Coronary artery (tissue), 2 donors: Measurements from ENCODE around the gene CLTCL1.

Source experiments
- DNase-seq: peaks from one replicate; pipeline ENCODE4 v3.0.0-alpha.2; 2017; ENCODE audit warnings: low spot score
- H3K27ac ChIP-seq, 2 donors: fragments of 200-600 bp; sonication (generic); one replicate each; pipeline ENCODE4 v1.5.1; 2016 to 2019
- H3K4me3 ChIP-seq: fragments of 200-600 bp; sonication (generic); 2 replicates; pipeline ENCODE4 v1.5.1; 2016; ENCODE audit warnings: mild to moderate bottlenecking, moderate library complexity
- CTCF ChIP-seq: fragments of 200-600 bp; sonication (generic); IDR thresholded peaks from one replicate; pipeline ENCODE4 v1.5.1; 2019; ENCODE audit warnings: antibody characterized with exemption

Gene CLTCL1

GRCh38 chr22:19275919-19276600 is 15.5 kb downstream of the CLTCL1 start:
- no peak for TF ChIP-seq CTCF
- H3K4me3 ChIP-seq = no peak overlapping the region
- no peak for DNase-seq
- no peak overlapping the region for H3K27ac ChIP-seq

- Histone ChIP-seq H3K27ac (no peak overlapping the region), H3K4me3 (no peak overlapping the region)
- no peak for DNase-seq
- no peak for TF ChIP-seq CTCF
Observed at GRCh38 chr22:19275513-19275912, 16.0 kb downstream of the CLTCL1 start.

GRCh38 chr22:19275104-19275503 is 16.4 kb downstream of the CLTCL1 start:
- H3K27ac ChIP-seq = no peak overlapping the region
- no peak for TF ChIP-seq CTCF
- H3K4me3 ChIP-seq = no peak overlapping the region
- no peak for DNase-seq

- no peak for DNase-seq
- Histone ChIP-seq H3K27ac (no peak overlapping the region), H3K4me3 (no peak overlapping the region)
- no peak for TF ChIP-seq CTCF
Observed at GRCh38 chr22:19271856-19272535, 19.5 kb downstream of the CLTCL1 start.

GRCh38 chr22:19271273-19271855 is 20.2 kb downstream of the CLTCL1 start:
- no peak for DNase-seq

GRCh38 chr22:19270873-19271272 is 20.6 kb downstream of the CLTCL1 start:
- no peak for TF ChIP-seq CTCF
- no peak for DNase-seq
- no peak overlapping the region for H3K27ac ChIP-seq
- no peak overlapping the region for H3K4me3 ChIP-seq

More at GRCh38 chr22:19271273-19271855, 20.2 kb downstream of the CLTCL1 start:
- Histone ChIP-seq H3K4me3 (no peak overlapping the region), H3K27ac (no peak overlapping the region)
- TF ChIP-seq CTCF = no peak
